ENCODE measurements around the gene CREB3L4. TPM values are rescaled to one million over a fixed set of nuclear protein-coding genes. Genes with fewer than 3 reads are reported as not detected.

Gene CREB3L4
- total and polyA plus RNA-seq, 8 donors: 2.7 to 32.9 (median 10.9) TPM; not detected in 1

DNA sequence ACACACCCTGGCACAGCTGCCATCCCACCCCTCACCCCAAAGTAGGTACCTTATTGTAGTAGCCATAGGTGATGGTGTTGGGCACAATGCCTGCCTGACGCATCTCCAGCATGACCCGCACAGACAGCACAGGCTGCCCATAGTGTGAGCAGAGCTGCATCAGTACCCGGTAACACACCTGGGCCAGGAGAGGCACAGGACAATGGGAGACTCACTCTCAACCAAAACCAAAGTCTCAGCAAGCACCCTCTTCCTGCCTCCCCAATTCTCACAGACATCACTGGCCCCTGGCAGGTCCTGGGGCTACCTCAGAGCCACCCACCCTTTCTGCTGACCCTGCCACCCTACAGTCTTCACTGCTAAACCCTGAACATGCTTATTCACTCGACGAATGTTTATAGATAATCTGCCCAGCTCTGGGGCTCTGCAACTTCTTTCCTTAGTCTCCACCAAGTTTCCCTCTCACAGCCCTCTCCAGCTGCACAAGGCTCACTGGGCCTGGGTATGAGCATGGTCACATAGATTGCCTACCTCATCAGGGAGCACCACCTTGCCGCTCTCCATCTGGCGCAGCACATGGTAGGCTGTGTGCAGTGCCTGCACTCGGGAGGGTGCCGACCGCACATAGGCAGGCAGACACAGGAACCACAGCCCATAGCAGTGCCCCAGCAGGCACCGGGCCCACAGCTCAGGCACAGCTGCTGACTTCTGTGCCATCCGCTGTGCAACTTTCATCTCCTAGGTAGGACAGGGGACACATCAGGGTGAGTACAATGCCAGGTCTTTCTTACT lies 31.5 kb upstream of the CREB3L4 start:
- H3K4me3 ChIP-seq: no peak overlapping the region
- intact Hi-C loops (cut with DNase I; ENCODE audit: low total_unique reads): no loop called here
- DNase-seq: no peak
- TF ChIP-seq, protein P1, sequence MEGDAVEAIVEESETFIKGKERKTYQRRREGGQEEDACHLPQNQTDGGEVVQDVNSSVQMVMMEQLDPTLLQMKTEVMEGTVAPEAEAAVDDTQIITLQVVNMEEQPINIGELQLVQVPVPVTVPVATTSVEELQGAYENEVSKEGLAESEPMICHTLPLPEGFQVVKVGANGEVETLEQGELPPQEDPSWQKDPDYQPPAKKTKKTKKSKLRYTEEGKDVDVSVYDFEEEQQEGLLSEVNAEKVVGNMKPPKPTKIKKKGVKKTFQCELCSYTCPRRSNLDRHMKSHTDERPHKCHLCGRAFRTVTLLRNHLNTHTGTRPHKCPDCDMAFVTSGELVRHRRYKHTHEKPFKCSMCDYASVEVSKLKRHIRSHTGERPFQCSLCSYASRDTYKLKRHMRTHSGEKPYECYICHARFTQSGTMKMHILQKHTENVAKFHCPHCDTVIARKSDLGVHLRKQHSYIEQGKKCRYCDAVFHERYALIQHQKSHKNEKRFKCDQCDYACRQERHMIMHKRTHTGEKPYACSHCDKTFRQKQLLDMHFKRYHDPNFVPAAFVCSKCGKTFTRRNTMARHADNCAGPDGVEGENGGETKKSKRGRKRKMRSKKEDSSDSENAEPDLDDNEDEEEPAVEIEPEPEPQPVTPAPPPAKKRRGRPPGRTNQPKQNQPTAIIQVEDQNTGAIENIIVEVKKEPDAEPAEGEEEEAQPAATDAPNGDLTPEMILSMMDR (IDR thresholded peaks at IDR 0.05): no peak
- TF ChIP-seq EP300 (IDR thresholded peaks at IDR 0.05) (no peak), POLR2A (IDR thresholded peaks at IDR 0.05) (no peak), POLR2AphosphoS5 (IDR thresholded peaks at IDR 0.05) (no peak)
- H3K36me3 ChIP-seq: peaks cover 88 to 100% (median 99%) of the 10 kb centered on the region in 4 donors
- no peaks in the 10 kb centered on the region for H3K4me1 ChIP-seq
- H3K27me3 ChIP-seq: no peaks in the 10 kb centered on the region
- WGBS, 5 donors: 94 to 97% (median 95%) methylated on average over 12 of the region's 12 CpGs
- no peak overlapping the region for H3K27ac ChIP-seq
- no peaks in the 10 kb centered on the region for H3K9me3 ChIP-seq

DNA sequence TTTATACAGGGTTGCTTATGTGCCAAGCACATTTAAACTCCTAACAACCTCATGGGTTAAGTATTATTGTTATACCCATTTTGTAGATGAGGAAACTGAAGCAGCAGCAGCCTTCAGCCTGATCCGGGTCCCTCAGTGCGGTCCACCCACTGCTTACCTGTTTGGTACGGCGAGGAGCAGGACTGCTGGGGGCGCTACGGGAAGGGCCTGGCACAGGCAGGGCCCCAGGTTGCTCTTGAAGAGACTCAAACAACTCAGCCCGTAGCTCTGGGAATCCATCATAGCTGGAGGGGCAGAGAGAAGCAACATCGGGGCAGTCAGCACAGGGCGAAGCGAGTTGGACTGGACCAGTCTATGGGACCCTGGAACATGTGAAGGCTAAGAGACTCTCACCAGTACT lies 30.4 kb upstream of the CREB3L4 start:
- intact Hi-C loops (cut with DNase I; ENCODE audit: low total_unique reads): no loop called here
- H3K4me3 ChIP-seq: no peak overlapping the region
- 92 to 97% (median 97%) methylated on average over 7 to 10 of the region's 10 CpGs for WGBS, 5 donors
- TF ChIP-seq POLR2AphosphoS5 (IDR thresholded peaks at IDR 0.05) (no peak), POLR2A (IDR thresholded peaks at IDR 0.05) (no peak), EP300 (IDR thresholded peaks at IDR 0.05) (no peak)
- TF ChIP-seq, protein P1 (IDR thresholded peaks at IDR 0.05): no peak
- H3K4me1 ChIP-seq: no peaks in the 10 kb centered on the region
- H3K36me3 ChIP-seq: peaks cover 83 to 100% (median 99%) of the 10 kb centered on the region in 4 donors
- no peaks in the 10 kb centered on the region for H3K27me3 ChIP-seq
- H3K27ac ChIP-seq: no peak overlapping the region
- no peak for DNase-seq
- H3K9me3 ChIP-seq: no peaks in the 10 kb centered on the region

DNA sequence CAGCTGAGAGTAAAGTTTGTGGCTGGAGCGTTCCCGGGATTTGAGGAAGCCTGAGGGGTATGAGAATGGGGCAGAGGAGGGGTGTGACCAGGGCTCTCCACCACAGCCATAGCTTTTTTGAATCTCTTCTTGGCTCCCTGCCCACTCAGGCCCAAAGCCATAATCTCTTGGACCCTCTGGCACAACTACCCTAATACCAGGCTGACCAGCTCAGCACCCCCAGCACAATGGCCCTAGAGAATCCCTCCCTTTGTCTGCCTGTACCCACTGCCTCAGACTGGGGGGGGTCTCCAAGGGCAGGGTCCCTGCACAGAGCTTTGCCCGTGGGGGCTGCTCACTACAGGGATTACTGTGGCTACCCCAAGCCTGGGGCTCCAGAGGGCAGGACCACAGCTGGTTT lies 28.7 kb upstream of the CREB3L4 start:
- intact Hi-C loops (cut with DNase I; ENCODE audit: low total_unique reads): no loop called here
- no peak overlapping the region for H3K27ac ChIP-seq
- H3K36me3 ChIP-seq: peaks cover 66 to 96% (median 96%) of the 10 kb centered on the region in 4 donors
- DNase-seq: no peak
- H3K9me3 ChIP-seq: no peaks in the 10 kb centered on the region
- no peak overlapping the region for H3K4me3 ChIP-seq
- 88 to 96% (median 92%) methylated on average over 3 of the region's 3 CpGs for WGBS, 5 donors
- no peaks in the 10 kb centered on the region for H3K27me3 ChIP-seq
- H3K4me1 ChIP-seq: peaks cover 0 to 12% (median 5%) of the 10 kb centered on the region in 4 donors
- TF ChIP-seq, protein P1 (IDR thresholded peaks at IDR 0.05): no peak
- no peak for TF ChIP-seq POLR2A (IDR thresholded peaks at IDR 0.05)

DNA sequence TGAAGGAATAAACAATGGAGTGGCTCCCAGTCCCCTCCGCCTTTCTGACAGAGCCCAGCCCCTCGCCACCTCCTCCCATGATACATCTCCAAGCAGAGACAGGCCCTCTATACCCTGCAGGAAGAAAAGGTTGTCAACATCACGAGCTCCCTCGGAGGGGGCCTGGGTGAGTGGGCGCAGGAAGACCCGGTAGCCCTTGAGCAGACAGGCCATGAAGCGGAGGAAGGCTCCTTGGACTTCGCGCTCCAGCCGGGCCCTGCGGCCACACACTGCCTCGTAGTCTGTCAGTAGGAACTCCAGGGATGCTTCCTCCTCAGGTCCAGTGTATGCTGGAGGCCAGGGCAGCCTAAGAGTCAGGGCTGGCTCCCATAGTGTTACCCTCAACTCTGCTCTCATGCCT lies 28.2 kb upstream of the CREB3L4 start:
- H3K27ac ChIP-seq: no peak overlapping the region
- H3K36me3 ChIP-seq: peaks cover 62 to 95% (median 93%) of the 10 kb centered on the region in 4 donors
- intact Hi-C loops (cut with DNase I; ENCODE audit: low total_unique reads): no loop called here
- no peaks in the 10 kb centered on the region for H3K27me3 ChIP-seq
- H3K4me1 ChIP-seq: peaks cover 0 to 16% (median 8%) of the 10 kb centered on the region in 4 donors
- no peak overlapping the region for H3K4me3 ChIP-seq
- TF ChIP-seq POLR2AphosphoS5 (IDR thresholded peaks at IDR 0.05) (no peak), POLR2A (IDR thresholded peaks at IDR 0.05) (no peak), EP300 (IDR thresholded peaks at IDR 0.05) (no peak)
- TF ChIP-seq, protein P1 (IDR thresholded peaks at IDR 0.05): no peak
- no peak for DNase-seq
- H3K9me3 ChIP-seq: no peaks in the 10 kb centered on the region
- 89 to 97% (median 94%) methylated on average over 10 to 12 of the region's 12 CpGs for WGBS, 5 donors
